ENCODE data around the gene TMEM205. TPM values are rescaled to one million over a fixed set of nuclear protein-coding genes. Genes with fewer than 3 reads are reported as not detected.

Gene TMEM205
- total and polyA plus RNA-seq, 2 of the 13 experiments (the other 11 are each of a cell fraction or from before 2014, with no cell fraction given): 45.5 to 98.7 TPM

GRCh38 chr19:11382898-11383705 lies 37.0 kb upstream of the TMEM205 start:
- H3K4me3 ChIP-seq (replicated peaks in 1 of 3; ENCODE audit: insufficient read depth in 1 of 3, low read depth in 2 of 3, low read length in 3 of 3): peak overlapping the region; percentile 51 to 77 (median 65)
- CTCF ChIA-PET (ENCODE audit: low intra/inter-chr PET ratio, low total read pairs): interaction anchor here (1.0 to 2.4 kb wide), 4 partner anchors 53 to 63 kb away, joined by 3 to 9 read pairs (median 4); partner anchors contain the start of genes ODAD3 and PRKCSH
- POLR2A ChIA-PET: interaction anchor here (1.0 to 2.6 kb wide), 8 partner anchors 8 to 215 kb away, joined by 3 to 51 read pairs (median 5); partner anchors contain the start of genes CCDC159, ODAD3, PRKCSH and RGL3
- FAIRE-seq (peak; percentile 26), ATAC-seq (peak; percentile 37), DNase-seq (ENCODE audit: low spot score) (peak; percentile 70)
- no peaks in the 10 kb centered on the region for H3K36me3 ChIP-seq (replicated peaks in 1 of 2; ENCODE audit: control insufficient read depth in 1 of 2, insufficient read depth in 2 of 2, low read length in 2 of 2)
- peaks cover 49% of the 10 kb centered on the region for H3K4me1 ChIP-seq (ENCODE audit: insufficient read depth, low read length)
- no peaks in the 10 kb centered on the region for H3K9me3 ChIP-seq (ENCODE audit: low read length)
- no TSS peak for BruUV-seq (replicated peaks)
- H3K9ac ChIP-seq (ENCODE audit: insufficient read depth, low read depth, low read length): peak overlapping the region; percentile 34; the same call in 1 of the 2 replicates
- no peaks in the 10 kb centered on the region for H4K20me1 ChIP-seq (ENCODE audit: insufficient read depth, low read length)
- peak overlapping the region; percentile 46 for H3K27ac ChIP-seq (ENCODE audit: extremely low read length, insufficient read depth, low read length)
- H3K27me3 ChIP-seq (ENCODE audit: control insufficient read depth in 1 of 2, insufficient read depth in 2 of 2, low read length in 2 of 2): no peaks in the 10 kb centered on the region
- WGBS (ENCODE audit: low lambda C conversion rate): no CpG with 5 or more reads among the region's 65 CpGs
- in situ Hi-C loops (cut with HindIII; ENCODE audit: extremely low pct_ligation_motif_present, low pct_unique_long_range_greater_than_20kb): loop anchor here (5.0 kb wide), 2 partner anchors 39 to 99 kb away; partner anchors contain the start of gene ELAVL3
- H3K4me2 ChIP-seq (ENCODE audit: low read depth, low read length): peak overlapping the region; percentile 91
- H3K79me2 ChIP-seq (ENCODE audit: insufficient read depth, low read length): no peaks in the 10 kb centered on the region
- intact Hi-C loops (cut with micrococcal nuclease; ENCODE audit: unreplicated experiment): loop anchor here (5.0 kb wide), 1 partner anchor 39 kb away; no protein-coding TSS in a partner anchor
- H2AFZ ChIP-seq (ENCODE audit: low read length): no peak overlapping the region
- TF ChIP-seq ZNF407 (CRISPR knock-in tag; IDR thresholded peaks at IDR 0.05; ENCODE audit: not compliant biosample characterization): no peak
- TF ChIP-seq ZBTB42 (CRISPR knock-in tag; IDR thresholded peaks at IDR 0.05): 0 out of 2 replicates have a peak, but pooled peaks have one; percentile 22
- TF ChIP-seq, protein P1, sequence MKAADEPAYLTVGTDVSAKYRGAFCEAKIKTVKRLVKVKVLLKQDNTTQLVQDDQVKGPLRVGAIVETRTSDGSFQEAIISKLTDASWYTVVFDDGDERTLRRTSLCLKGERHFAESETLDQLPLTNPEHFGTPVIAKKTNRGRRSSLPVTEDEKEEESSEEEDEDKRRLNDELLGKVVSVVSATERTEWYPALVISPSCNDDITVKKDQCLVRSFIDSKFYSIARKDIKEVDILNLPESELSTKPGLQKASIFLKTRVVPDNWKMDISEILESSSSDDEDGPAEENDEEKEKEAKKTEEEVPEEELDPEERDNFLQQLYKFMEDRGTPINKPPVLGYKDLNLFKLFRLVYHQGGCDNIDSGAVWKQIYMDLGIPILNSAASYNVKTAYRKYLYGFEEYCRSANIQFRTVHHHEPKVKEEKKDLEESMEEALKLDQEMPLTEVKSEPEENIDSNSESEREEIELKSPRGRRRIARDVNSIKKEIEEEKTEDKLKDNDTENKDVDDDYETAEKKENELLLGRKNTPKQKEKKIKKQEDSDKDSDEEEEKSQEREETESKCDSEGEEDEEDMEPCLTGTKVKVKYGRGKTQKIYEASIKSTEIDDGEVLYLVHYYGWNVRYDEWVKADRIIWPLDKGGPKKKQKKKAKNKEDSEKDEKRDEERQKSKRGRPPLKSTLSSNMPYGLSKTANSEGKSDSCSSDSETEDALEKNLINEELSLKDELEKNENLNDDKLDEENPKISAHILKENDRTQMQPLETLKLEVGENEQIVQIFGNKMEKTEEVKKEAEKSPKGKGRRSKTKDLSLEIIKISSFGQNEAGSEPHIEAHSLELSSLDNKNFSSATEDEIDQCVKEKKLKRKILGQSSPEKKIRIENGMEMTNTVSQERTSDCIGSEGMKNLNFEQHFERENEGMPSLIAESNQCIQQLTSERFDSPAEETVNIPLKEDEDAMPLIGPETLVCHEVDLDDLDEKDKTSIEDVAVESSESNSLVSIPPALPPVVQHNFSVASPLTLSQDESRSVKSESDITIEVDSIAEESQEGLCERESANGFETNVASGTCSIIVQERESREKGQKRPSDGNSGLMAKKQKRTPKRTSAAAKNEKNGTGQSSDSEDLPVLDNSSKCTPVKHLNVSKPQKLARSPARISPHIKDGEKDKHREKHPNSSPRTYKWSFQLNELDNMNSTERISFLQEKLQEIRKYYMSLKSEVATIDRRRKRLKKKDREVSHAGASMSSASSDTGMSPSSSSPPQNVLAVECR (CRISPR knock-in tag; IDR thresholded peaks at IDR 0.05; ENCODE audit: borderline replicate concordance): peak; percentile 55; the same call in 1 of the 2 replicates
- peak; percentile 74 for TF ChIP-seq RAD21 (CRISPR knock-in tag; IDR thresholded peaks at IDR 0.05)
- no peak for TF ChIP-seq ONECUT2 (CRISPR knock-in tag; IDR thresholded peaks at IDR 0.05)
- 0 out of 2 replicates have a peak, but pooled peaks have one; percentile 17 for TF ChIP-seq ZNF629 (CRISPR knock-in tag; conservative IDR thresholded peaks at IDR 0.05)
- TF ChIP-seq AGO1 (IDR thresholded peaks at IDR 0.05; ENCODE audit: low read depth, low read length, poor library complexity, severe bottlenecking): no peak
- TF ChIP-seq ZNF724P (CRISPR knock-in tag; IDR thresholded peaks at IDR 0.05; ENCODE audit: borderline replicate concordance): peak; percentile 0; the same call in 1 of the 2 replicates
- peak; percentile 26 for TF ChIP-seq YEATS4 (CRISPR knock-in tag; IDR thresholded peaks at IDR 0.05; ENCODE audit: borderline replicate concordance)
